Transverse colon (tissue), 4 donors: ENCODE measurements around the gene MB. TPM values are rescaled to one million over a fixed set of nuclear protein-coding genes. Genes with fewer than 3 reads are reported as not detected.

Experiments
- DNase-seq: peaks from one replicate; pipeline ENCODE4 v3.0.0-alpha.2; 2019
- H3K27ac ChIP-seq, 4 donors: fragments of 200-600 bp; sonication (generic); 2 replicates each; pipeline ENCODE4 v1.5.1; 2016 to 2018; ENCODE audit warnings: inconsistent platforms in 4 of 4
- H3K27me3 ChIP-seq: fragments of 200-600 bp; sonication (generic); 2 replicates; pipeline ENCODE4 v1.5.1; 2017; ENCODE audit warnings: inconsistent platforms
- H3K36me3 ChIP-seq, 4 donors: fragments of 200-600 bp; sonication (generic); 2 replicates each; pipeline ENCODE4 v1.5.1; 2017 to 2019; ENCODE audit warnings: inconsistent platforms in 4 of 4
- H3K4me1 ChIP-seq, 4 donors: fragments of 200-600 bp; sonication (generic); 2 replicates each; pipeline ENCODE4 v1.5.1; 2017 to 2020; ENCODE audit warnings: inconsistent platforms in 4 of 4
- H3K4me3 ChIP-seq, 4 donors: fragments of 200-600 bp; sonication (generic); 1 replicate in 1 of 4; 2 replicates in 3 of 4; pipeline versions ENCODE4 v1.5.1 to v1.6.1; 2017 to 2019; ENCODE audit warnings: inconsistent platforms in 4 of 4
- H3K9me3 ChIP-seq, 2 donors: fragments of 200-600 bp; sonication (generic); 2 replicates each; pipeline ENCODE4 v1.5.1; 2017 to 2019; ENCODE audit warnings: inconsistent platforms in 2 of 2
- EP300 ChIP-seq: sonication (generic); formaldehyde crosslinking; IDR thresholded peaks from one replicate; pipeline ENCODE4 v1.6.1; 2017; ENCODE audit warnings: antibody characterized with exemption, low read depth
- POLR2A ChIP-seq: fragments of 450-650 bp; IDR thresholded peaks from one replicate; pipeline ENCODE4 v1.6.1; 2016; ENCODE audit warnings: antibody characterized with exemption, mild to moderate bottlenecking, moderate library complexity
- POLR2AphosphoS5 ChIP-seq, 3 donors: sonication (generic); formaldehyde crosslinking; IDR thresholded peaks; one replicate each; pipeline ENCODE4 v1.6.1; 2016; ENCODE audit warnings: antibody characterized with exemption in 3 of 3
- WGBS, 2 donors: methylation state at CpG; one replicate each; pipeline ENCODE4 v1.1.5; 2018; ENCODE audit warnings: low coverage in 1 of 2; 5-methylcytosine and 5-hydroxymethylcytosine counted together
- in situ Hi-C, 4 donors: fragments of 200-750 bp; cut with MboI; loops; one replicate each; pipeline versions ENCODE4 v1.15.0 to v1.15.1; 2017; ENCODE audit warnings: low sequenced_read_pairs in 3 of 4, low pct_ligation_motif_present in 1 of 4, low pct_unique_long_range_greater_than_20kb in 1 of 4
- intact Hi-C: fragments of 100-400 bp; cut with DNase I; formaldehyde crosslinking; loops from one replicate; pipeline ENCODE4 v1.15.1; 2023; ENCODE audit warnings: low total_unique reads
- total RNA-seq, 4 donors: library from RNA; depleted of rRNA; stranded (reverse); fragments of >200 nt; gene quantifications; one replicate each; pipeline ENCODE4 v1.1.0, GENCODE V29; 2016
- TF ChIP-seq, protein P1 (sequence below), 5 experiments: fragments of 200-600 bp in 3 of 5; fragments of 450-650 bp in 2 of 5; sonication (generic) in 3 of 5; IDR thresholded peaks; 1 replicate in 2 of 5; 2 replicates in 3 of 5; pipeline ENCODE4 v1.5.1; 2016 to 2017; ENCODE audit warnings: antibody characterized with exemption in 5 of 5, inconsistent platforms in 3 of 5, mild to moderate bottlenecking in 2 of 5, moderate library complexity in 1 of 5

Gene MB
- total RNA-seq, 4 donors from 2014 or later, result 9.0 to 37.0 (median 15.7) TPM; not detected in 1

DNA sequence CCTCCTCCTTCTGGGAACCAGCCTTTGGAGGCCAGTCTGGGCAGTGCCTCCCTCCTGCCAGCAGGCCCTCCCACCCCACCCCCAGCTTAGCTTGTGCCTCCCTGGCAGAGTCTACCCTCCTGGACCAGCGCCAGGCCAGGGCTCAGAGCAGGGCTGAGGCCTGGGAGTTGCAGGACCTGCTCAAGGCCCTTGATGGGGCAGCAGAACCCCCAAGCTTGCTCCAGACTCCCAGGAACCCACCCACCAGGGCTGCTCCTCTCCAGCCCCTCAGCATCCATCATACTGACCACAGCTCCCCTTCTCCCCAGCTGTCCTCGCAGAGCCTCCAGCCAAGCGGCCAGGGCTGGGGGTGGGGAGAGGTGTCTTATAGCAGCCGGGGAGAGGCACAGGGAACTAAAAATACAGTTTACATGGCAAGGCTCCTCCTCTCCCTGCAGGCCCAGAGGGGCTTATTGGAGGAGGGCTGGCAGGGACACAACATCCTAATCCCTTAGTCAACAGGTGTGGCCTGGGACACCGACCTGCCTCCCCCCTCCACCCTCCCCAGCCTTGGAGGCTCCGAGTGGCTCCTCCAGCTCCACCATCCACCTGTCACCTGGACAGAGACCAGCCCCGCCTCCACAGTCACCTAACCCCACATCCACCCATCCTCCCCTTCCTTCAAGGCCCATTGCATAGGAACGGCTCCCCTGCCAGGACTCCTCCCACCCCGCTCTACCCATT lies 5.2 kb upstream of the MB start:
- in situ Hi-C loops (loop anchor here in 2 of 4 donors (10.0 to 25.0 kb wide), 3 partner anchors 302 to 502 kb away; no protein-coding TSS in a partner anchor), intact Hi-C loops (no loop called here)
- H3K36me3 ChIP-seq, result no peaks in the 10 kb centered on the region
- H3K27me3 ChIP-seq, result no peaks in the 10 kb centered on the region
- H3K27ac ChIP-seq, result peak overlapping the region; percentile 66 to 84 (median 78)
- peaks cover 15 to 27% (median 21%) of the 10 kb centered on the region in 4 donors for H3K4me1 ChIP-seq
- no peaks in the 10 kb centered on the region for H3K9me3 ChIP-seq
- DNase-seq, result peak; percentile 83
- 39 to 71% methylated on average over 1 to 8 of the region's 9 CpGs for WGBS, 2 donors
- no peak overlapping the region for H3K4me3 ChIP-seq
- TF ChIP-seq POLR2A, result peak; percentile 19
- TF ChIP-seq POLR2AphosphoS5 (IDR thresholded peaks at IDR 0.05), result peak in 1 of 3 donors; percentile 56
- TF ChIP-seq, protein P1, sequence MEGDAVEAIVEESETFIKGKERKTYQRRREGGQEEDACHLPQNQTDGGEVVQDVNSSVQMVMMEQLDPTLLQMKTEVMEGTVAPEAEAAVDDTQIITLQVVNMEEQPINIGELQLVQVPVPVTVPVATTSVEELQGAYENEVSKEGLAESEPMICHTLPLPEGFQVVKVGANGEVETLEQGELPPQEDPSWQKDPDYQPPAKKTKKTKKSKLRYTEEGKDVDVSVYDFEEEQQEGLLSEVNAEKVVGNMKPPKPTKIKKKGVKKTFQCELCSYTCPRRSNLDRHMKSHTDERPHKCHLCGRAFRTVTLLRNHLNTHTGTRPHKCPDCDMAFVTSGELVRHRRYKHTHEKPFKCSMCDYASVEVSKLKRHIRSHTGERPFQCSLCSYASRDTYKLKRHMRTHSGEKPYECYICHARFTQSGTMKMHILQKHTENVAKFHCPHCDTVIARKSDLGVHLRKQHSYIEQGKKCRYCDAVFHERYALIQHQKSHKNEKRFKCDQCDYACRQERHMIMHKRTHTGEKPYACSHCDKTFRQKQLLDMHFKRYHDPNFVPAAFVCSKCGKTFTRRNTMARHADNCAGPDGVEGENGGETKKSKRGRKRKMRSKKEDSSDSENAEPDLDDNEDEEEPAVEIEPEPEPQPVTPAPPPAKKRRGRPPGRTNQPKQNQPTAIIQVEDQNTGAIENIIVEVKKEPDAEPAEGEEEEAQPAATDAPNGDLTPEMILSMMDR (IDR thresholded peaks at IDR 0.05), result no peak

DNA sequence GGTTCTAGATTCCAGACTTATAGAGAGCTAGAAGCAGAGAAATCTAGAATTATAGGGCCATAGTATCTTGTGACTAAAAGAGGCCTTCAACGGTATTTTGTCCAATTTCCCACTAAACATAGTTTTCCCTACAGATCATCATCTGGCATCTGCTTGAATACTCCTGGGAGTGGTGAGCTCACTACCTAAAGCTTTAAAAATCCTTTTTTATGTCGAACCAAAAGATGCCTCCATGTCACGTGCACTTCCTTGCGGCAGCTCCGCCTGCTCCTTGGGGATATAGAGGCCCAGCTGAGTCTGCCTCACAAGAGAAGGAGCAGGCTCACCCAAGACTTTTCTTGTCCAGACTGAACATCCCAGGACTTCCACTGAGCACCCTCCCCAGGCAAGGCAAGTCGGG lies 4.3 kb upstream of the MB start:
- WGBS, 2 donors, result 79 to 80% methylated on average over 1 to 6 of the region's 6 CpGs
- H3K36me3 ChIP-seq, result no peaks in the 10 kb centered on the region
- TF ChIP-seq EP300, result no peak
- no peak for TF ChIP-seq POLR2AphosphoS5 (IDR thresholded peaks at IDR 0.05)
- TF ChIP-seq, protein P1 (IDR thresholded peaks at IDR 0.05), result no peak
- no peak for TF ChIP-seq POLR2A
- H3K27me3 ChIP-seq, result no peaks in the 10 kb centered on the region
- H3K9me3 ChIP-seq, result no peaks in the 10 kb centered on the region
- H3K4me3 ChIP-seq, result no peak overlapping the region
- DNase-seq, result no peak
- intact Hi-C loops, result no loop called here
- in situ Hi-C loops, result loop anchor here in 2 of 4 donors (10.0 to 25.0 kb wide), 3 partner anchors 303 to 503 kb away; no protein-coding TSS in a partner anchor
- peaks cover 15 to 22% (median 20%) of the 10 kb centered on the region in 4 donors for H3K4me1 ChIP-seq
- peak overlapping the region; percentile 66 to 84 (median 78) for H3K27ac ChIP-seq

DNA sequence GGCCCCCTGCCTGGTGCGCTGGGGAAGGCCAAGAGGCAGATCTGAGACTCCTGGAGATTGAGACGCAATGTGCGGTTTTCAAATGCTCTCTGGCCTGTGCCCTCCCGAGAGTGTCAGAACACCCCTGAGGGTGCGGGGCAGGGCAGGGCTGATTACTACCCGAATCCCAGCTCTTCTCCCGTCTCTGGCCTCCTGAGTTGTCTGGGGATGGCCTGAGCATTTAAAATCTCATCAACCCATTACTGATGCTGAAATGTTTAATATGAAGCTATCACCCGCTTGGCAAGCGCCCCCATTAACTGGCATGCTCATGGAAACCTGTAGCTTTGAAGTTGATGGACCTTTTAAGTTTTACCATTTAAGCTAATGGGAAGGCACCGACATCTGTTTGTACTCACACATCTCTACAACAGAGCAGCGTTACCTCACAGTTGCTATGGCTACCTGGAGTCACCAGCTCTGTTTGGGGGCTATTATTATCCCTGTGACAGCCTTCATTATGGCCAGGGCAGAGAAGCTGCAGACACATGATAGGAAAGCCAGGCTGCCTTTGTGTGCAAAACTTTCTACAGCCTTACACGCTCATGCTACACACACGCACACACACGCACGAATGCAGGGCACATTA lies 3.6 kb upstream of the MB start:
- Histone ChIP-seq H3K9me3 (no peaks in the 10 kb centered on the region), H3K27me3 (no peaks in the 10 kb centered on the region), H3K36me3 (no peaks in the 10 kb centered on the region), H3K4me1 (peaks cover 15 to 22% (median 20%) of the 10 kb centered on the region in 4 donors), H3K27ac (peak overlapping the region; percentile 66 to 84 (median 78)), H3K4me3 (no peak overlapping the region)
- TF ChIP-seq POLR2AphosphoS5 (IDR thresholded peaks at IDR 0.05), result peak; percentile 31 to 73 (median 59)
- no peak for TF ChIP-seq EP300
- TF ChIP-seq, protein P1 (IDR thresholded peaks at IDR 0.05), result no peak
- no peak for TF ChIP-seq POLR2A
- in situ Hi-C loops, result loop anchor here in 2 of 4 donors (10.0 to 25.0 kb wide), 3 partner anchors 304 to 504 kb away; no protein-coding TSS in a partner anchor
- no peak for DNase-seq
- intact Hi-C loops, result no loop called here
- 84 to 87% methylated on average over 3 to 15 of the region's 15 CpGs for WGBS, 2 donors
